Neuron (in vitro differentiated cells): ENCODE results near the gene VEPH1.

ENCODE experiments used
- H2AFZ ChIP-seq: one replicate; pipeline ENCODE4 v1.6.1; 2013; ENCODE audit warnings: low read depth, mild to moderate bottlenecking, inconsistent platforms, low read length, moderate library complexity
- H3K27me3 ChIP-seq: one replicate; pipeline ENCODE4 v1.6.1; 2013; ENCODE audit warnings: low read length; ENCODE audit not compliant: insufficient read depth
- H3K36me3 ChIP-seq: one replicate; pipeline ENCODE4 v1.6.1; 2013; ENCODE audit warnings: low read length; ENCODE audit not compliant: insufficient read depth
- H3K4me1 ChIP-seq: one replicate; pipeline ENCODE4 v1.6.1; 2013; ENCODE audit warnings: low read length; ENCODE audit not compliant: insufficient read depth
- H3K4me3 ChIP-seq: 2 replicates; pipeline ENCODE4 v1.5.1; 2013; ENCODE audit warnings: mild to moderate bottlenecking, low read length, moderate library complexity
- H3K9me3 ChIP-seq: one replicate; pipeline ENCODE4 v1.6.1; 2013; ENCODE audit warnings: low read length

Gene VEPH1

GRCh38 chr3:157502916-157503595 lies at the start of gene VEPH1:
TSS of gene VEPH1 (minus strand) at chr3:157503416. CDS start at chr3:157495349, 8,067 bp downstream.
- no peaks in the 10 kb centered on the region for H3K36me3 ChIP-seq
- H2AFZ ChIP-seq, result peak within 1 kb of the TSS; percentile 41
- H3K4me3 ChIP-seq, result peak within 1 kb of the TSS; percentile 52
- H3K27me3 ChIP-seq, result no peaks in the 10 kb centered on the region
- H3K9me3 ChIP-seq, result no peaks in the 10 kb centered on the region
- H3K4me1 ChIP-seq, result peaks cover 43% of the 10 kb centered on the region

- Histone ChIP-seq H3K27me3 (peaks cover 5% of the 10 kb centered on the region), H2AFZ (no peak overlapping the region), H3K9me3 (no peaks in the 10 kb centered on the region), H3K4me1 (no peaks in the 10 kb centered on the region), H3K4me3 (no peak overlapping the region), H3K36me3 (no peaks in the 10 kb centered on the region)
Observed at GRCh38 chr3:157551961-157552360, 48.7 kb upstream of the VEPH1 start.

DNA sequence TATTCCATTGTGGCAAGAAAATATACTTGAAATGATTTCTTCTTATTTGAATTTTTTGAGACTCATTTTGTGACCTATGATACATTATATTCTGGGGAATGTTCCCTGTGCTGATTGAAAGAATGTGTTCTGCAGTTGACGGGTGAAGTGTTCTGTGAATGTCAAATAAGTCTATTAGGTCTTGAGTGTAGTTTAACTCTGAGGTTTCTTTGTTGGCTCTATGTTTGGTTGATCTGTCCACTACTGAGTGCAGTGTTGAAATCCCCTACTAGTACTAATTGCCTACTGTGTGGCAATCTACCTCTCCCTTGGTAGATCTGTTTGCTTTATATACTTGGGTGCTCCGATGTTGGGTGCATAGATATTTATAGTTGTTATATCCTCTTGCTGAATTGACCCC lies 46.3 kb upstream of the VEPH1 start:
- Histone ChIP-seq H3K27me3 (peaks cover 2% of the 10 kb centered on the region), H3K9me3 (no peaks in the 10 kb centered on the region), H3K4me1 (no peaks in the 10 kb centered on the region), H3K36me3 (no peaks in the 10 kb centered on the region), H2AFZ (no peak overlapping the region), H3K4me3 (no peak overlapping the region)

GRCh38 chr3:157544501-157545130 lies 41.4 kb upstream of the VEPH1 start:
- Histone ChIP-seq H3K4me3 (no peak overlapping the region), H3K4me1 (no peaks in the 10 kb centered on the region), H3K9me3 (peaks cover 6% of the 10 kb centered on the region), H3K27me3 (no peaks in the 10 kb centered on the region), H2AFZ (no peak overlapping the region), H3K36me3 (no peaks in the 10 kb centered on the region)

GRCh38 chr3:157543501-157544035 lies 40.4 kb upstream of the VEPH1 start:
- Histone ChIP-seq H3K4me3 (no peak overlapping the region), H3K27me3 (no peaks in the 10 kb centered on the region), H3K9me3 (peaks cover 6% of the 10 kb centered on the region), H3K4me1 (no peaks in the 10 kb centered on the region), H2AFZ (no peak overlapping the region), H3K36me3 (no peaks in the 10 kb centered on the region)

DNA sequence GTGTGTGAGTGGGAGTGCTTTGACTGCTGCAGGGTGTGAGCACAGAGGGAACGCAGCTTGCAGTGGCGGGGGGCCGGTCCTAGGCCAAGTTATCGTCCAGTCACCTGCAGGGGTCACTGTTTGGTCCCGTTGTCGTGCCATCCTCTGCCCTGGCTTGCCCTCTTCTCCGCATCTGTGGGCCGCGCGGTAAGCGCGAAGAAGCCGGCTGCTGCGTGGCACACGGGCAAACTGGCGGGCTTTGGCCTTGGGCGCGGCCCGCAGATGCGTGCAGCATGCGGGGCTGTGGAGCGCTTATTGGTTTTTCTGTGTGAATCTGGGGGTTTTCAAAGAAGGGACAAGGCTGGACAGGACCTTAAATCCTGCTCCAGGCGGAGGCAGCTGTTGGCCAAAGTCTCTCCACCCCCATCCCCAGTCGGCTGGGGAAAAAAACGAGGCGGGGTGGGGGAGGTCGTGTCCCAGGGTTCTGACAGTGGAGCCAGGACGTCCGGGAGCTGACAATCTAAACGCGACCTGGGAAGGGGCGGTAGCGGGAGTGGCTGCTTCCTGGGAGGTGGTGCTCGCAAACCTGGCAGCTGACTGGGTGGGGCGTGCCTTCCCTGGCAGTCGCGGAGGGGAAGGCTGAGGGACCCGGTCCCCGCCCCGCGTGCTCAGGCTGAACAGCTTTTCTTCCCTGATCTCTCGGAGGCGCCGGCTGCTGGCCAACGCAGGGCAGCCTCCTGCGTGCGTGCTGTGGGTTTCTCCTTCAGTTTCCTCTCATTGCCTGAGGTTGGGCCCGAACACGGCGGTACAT lies 39.7 kb upstream of the VEPH1 start:
- no peaks in the 10 kb centered on the region for H3K36me3 ChIP-seq
- peak overlapping the region; percentile 6 for H2AFZ ChIP-seq
- H3K4me3 ChIP-seq, result no peak overlapping the region

DNA sequence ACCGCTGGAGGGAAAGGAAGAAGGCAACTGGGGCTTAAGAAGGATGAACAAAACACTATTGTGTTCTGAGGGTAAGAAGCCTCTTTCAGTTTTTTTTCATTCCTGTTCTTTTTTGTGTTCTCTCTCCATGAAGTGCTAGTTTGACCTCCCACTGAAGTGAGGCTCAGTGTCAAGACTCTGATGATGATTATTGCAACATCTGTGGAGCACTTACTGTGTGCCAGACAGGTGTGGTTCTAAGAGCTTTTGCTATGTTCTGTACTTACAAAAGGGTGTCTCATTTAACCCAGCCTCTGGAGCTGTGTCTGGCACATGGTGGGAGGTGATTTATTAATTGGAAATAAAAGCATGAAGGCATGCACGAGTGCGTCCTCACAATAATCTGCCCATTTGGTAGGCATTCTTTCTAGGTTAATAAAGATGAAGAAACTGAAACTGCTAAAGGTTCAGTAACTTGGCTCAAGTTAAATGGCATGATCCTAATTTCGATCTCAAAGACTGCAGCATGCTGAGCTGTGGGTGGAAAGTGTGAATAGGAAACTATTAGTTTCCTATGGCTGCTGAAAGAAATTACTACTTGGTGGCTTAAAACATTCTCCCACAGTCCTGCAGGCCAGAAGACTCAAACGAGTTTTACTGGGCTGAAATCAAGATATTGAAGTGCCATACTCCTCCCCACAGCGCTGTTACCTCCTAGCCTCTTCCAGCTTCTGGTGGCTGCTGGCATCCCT lies 38.5 kb upstream of the VEPH1 start:
- Histone ChIP-seq H3K4me1 (no peaks in the 10 kb centered on the region), H2AFZ (no peak overlapping the region), H3K9me3 (peaks cover 6% of the 10 kb centered on the region), H3K4me3 (no peak overlapping the region), H3K27me3 (no peaks in the 10 kb centered on the region), H3K36me3 (no peaks in the 10 kb centered on the region)

More for the DNA sequence above, 39.7 kb upstream of the VEPH1 start:
- Histone ChIP-seq H3K4me1 (no peaks in the 10 kb centered on the region), H3K9me3 (peaks cover 6% of the 10 kb centered on the region), H3K27me3 (no peaks in the 10 kb centered on the region)

DNA sequence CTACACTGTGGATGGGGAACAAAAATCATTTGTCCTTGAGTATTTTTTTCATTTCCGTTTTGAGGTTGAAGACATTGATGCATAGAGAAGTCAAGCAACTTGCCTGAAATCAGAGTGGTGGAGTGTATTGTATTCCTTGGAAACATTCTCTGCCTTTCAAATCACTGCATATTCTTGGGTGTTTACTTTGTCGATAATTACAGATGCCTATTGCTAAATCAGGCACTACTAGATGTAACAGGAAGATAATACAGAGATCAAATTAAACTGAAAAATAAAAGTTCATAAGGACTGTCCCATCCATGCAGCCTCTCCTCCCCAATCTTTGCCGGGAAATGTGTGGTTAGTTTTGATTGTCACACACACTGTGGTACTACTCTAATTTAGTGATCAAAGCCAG lies 37.4 kb upstream of the VEPH1 start:
- Histone ChIP-seq H3K4me3 (no peak overlapping the region), H3K27me3 (no peaks in the 10 kb centered on the region), H3K36me3 (no peaks in the 10 kb centered on the region), H3K9me3 (peaks cover 6% of the 10 kb centered on the region), H2AFZ (no peak overlapping the region), H3K4me1 (no peaks in the 10 kb centered on the region)

GRCh38 chr3:157535667-157536066 lies 32.5 kb upstream of the VEPH1 start:
- H3K4me1 ChIP-seq, result peaks cover 3% of the 10 kb centered on the region
- no peaks in the 10 kb centered on the region for H3K27me3 ChIP-seq
- no peaks in the 10 kb centered on the region for H3K9me3 ChIP-seq
- H3K4me3 ChIP-seq, result no peak overlapping the region
- H2AFZ ChIP-seq, result no peak overlapping the region
- no peaks in the 10 kb centered on the region for H3K36me3 ChIP-seq

- no peaks in the 10 kb centered on the region for H3K27me3 ChIP-seq
- no peak overlapping the region for H3K4me3 ChIP-seq
- no peak overlapping the region for H2AFZ ChIP-seq
- H3K36me3 ChIP-seq, result no peaks in the 10 kb centered on the region
- H3K9me3 ChIP-seq, result no peaks in the 10 kb centered on the region
- peaks cover 3% of the 10 kb centered on the region for H3K4me1 ChIP-seq
Observed at GRCh38 chr3:157534725-157535161, 31.5 kb upstream of the VEPH1 start.

DNA sequence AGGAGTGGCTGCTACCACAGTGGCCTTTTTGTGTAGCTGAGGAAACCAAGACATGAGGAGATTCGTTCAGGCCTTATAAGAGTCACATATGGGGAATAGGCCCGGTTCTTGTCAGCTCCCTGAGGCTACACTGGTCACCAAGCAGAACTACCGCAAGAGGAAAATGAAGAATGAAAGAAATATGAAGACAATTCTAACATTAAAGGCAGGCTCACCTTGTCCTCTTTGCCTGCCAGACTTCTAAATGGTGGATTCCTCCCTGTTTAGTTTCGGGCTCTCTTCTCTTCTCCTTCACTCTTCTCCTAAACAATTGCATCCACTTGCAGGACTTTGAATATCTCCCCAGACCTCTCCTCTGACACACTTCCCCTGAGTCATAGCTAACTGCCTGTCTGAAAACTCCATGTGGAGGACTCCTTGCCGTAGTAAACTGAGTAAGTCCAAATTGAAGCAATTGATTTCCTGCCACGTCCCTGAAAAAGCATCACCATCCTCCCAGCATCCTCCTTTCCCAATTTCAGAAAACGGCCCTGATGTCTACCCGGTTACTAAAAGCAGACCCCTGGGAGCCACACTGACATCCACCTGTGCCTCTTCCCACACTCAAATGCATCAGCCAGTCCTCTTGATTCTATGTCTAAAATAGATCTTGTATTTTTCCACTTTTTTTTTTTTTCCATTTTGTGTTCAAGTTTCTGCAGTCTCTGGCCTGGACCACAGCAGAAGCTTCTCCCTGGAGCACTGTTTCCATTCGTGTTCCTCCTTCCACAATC lies 30.3 kb upstream of the VEPH1 start:
- Histone ChIP-seq H3K9me3 (no peaks in the 10 kb centered on the region), H3K4me1 (peaks cover 3% of the 10 kb centered on the region), H2AFZ (no peak overlapping the region), H3K4me3 (no peak overlapping the region), H3K27me3 (no peaks in the 10 kb centered on the region), H3K36me3 (no peaks in the 10 kb centered on the region)
